ENCODE results near the gene ZC3HAV1.

DNA sequence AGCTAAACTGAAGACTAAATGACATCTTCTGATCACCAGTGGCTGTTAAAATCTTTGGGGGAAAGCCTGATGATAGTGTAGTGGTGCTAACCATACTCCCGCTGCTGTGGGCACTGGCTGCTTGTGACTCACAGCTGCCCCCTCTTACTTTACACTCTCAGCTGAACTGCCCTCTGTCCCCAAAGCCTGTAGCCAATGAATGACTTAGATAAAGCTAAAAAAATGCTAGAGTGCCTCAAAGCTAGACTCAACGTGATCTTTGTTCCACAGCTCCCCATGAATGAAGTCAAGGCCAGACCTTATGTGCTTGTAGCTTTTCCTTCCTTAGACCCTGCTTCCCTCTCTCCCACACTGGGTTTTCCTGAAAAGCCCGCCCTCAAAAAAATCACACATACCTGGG is 80.2 kb downstream of the ZC3HAV1 start:
- TF ChIP-seq, protein P1, sequence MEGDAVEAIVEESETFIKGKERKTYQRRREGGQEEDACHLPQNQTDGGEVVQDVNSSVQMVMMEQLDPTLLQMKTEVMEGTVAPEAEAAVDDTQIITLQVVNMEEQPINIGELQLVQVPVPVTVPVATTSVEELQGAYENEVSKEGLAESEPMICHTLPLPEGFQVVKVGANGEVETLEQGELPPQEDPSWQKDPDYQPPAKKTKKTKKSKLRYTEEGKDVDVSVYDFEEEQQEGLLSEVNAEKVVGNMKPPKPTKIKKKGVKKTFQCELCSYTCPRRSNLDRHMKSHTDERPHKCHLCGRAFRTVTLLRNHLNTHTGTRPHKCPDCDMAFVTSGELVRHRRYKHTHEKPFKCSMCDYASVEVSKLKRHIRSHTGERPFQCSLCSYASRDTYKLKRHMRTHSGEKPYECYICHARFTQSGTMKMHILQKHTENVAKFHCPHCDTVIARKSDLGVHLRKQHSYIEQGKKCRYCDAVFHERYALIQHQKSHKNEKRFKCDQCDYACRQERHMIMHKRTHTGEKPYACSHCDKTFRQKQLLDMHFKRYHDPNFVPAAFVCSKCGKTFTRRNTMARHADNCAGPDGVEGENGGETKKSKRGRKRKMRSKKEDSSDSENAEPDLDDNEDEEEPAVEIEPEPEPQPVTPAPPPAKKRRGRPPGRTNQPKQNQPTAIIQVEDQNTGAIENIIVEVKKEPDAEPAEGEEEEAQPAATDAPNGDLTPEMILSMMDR (IDR thresholded peaks at IDR 0.05; ENCODE audit: low read depth, low read length) = no peak
- TF ChIP-seq, protein P2, sequence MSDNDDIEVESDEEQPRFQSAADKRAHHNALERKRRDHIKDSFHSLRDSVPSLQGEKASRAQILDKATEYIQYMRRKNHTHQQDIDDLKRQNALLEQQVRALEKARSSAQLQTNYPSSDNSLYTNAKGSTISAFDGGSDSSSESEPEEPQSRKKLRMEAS (IDR thresholded peaks at IDR 0.05; ENCODE audit: low read depth, low read length) = no peak
- TF ChIP-seq POLR2A (IDR thresholded peaks at IDR 0.05; ENCODE audit: extremely low read depth, insufficient read length) = no peak

Measured in NB4 (cell line).